NCI-H2196 (cell line): ENCODE measurements around the gene MTUS2.

Source experiments
- DNase-seq: peaks from one replicate; lab custom pipeline; 2025; ENCODE audit not compliant: unreplicated experiment; lab: John Stamatoyannopoulos, UW

MTUS2 gene

GRCh38 chr13:28820099-28821051, at the start of gene MTUS2:
Gene MTUS2 (plus strand): TSS chr13:28820339.
- DNase-seq: peak; percentile 21

GRCh38 chr13:28778308-28779215, 41.6 kb upstream of the MTUS2 start:
- DNase-seq: no peak

- no peak for DNase-seq
Observed at GRCh38 chr13:28792992-28793391, 27.1 kb upstream of the MTUS2 start.

GRCh38 chr13:28794396-28794795, 25.7 kb upstream of the MTUS2 start:
- DNase-seq: no peak

GRCh38 chr13:28796938-28797257, 23.2 kb upstream of the MTUS2 start:
- DNase-seq: no peak

- no peak for DNase-seq
Observed at GRCh38 chr13:28805193-28805819, 14.8 kb upstream of the MTUS2 start.

- DNase-seq: no peak
Observed at GRCh38 chr13:28817204-28817603, 2.9 kb upstream of the MTUS2 start.

GRCh38 chr13:28819046-28819730, 951 bp upstream of the MTUS2 start:
- no peak for DNase-seq

GRCh38 chr13:28819735-28820098, 422 bp upstream of the MTUS2 start:
- DNase-seq: peak; percentile 63

DNA sequence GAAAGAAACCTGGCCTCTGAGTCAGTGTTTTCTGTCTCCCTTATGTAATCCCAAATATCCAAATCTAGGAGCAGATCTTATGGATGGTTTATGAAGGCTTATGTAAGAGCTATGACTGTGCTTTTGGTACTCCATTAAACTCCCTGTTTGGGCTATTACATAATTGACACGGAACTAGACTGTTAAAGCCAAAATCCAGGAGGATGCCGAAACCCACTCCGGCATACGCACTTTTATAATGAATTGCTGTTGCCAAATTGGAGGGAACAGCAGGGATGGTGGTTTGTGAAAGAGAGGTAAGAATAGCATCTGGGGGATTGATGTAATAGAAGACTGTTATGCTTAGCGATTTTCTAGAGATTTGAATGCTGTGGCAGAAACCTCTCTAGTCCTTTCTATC, 2.0 kb downstream of the MTUS2 start:
- DNase-seq: no peak

- no peak for DNase-seq
Observed at GRCh38 chr13:28822801-28823200, 2.7 kb downstream of the MTUS2 start.

DNA sequence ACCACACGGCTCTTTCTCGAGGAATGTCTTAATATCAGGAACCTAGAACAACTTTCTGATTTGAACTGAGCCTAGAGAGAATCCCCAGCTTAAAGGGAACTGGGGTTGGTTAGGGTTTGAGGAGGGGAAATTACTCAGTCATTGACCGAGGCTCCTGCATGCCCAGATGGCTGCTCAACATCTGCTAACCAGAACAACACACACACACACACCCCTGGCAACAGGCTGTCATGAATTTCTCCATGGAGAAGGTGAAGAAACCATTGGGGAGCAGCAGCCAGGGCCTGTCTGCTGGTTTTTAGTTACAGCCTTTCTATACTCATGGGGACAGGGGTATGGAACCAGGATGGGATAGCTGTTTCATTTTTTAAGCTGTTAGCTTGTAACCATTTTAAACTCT, 5.2 kb downstream of the MTUS2 start:
- DNase-seq: no peak

DNA sequence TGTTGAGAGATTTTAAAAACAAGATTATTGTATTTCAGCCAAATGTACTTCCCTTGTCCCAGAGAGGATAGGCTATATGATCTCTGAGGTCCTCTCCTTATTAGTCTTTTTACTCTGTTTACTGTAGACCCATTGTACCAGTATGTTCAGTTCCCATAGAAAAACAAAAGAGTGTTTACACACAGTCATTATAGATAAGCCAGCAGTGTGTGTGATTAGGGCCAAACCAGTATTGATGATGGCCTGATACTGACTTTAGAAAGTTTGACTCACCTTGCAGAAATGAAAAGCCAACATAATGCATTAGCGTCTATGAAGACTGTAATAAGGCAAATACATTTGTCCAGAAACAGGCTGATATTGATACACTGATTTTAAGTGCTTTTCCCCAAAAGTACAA, 6.2 kb downstream of the MTUS2 start:
- no peak for DNase-seq

DNA sequence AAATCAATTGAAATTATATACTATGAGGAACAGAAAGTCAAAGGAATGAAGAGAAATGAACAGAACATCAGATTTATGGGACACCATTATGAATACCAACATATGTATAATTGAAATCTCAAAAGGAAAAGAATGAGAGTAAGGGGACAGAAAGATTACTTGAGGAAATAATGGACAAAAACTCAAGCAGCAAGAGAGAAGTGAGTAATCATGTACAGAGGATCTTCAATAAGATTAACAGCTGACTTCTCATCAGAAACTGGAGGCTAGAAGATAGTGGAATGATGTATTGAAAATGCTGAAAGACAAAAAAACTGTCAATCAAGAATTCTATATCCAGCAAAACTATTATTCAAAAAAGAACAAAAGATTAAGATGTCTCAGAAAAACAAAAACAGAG, 10.4 kb downstream of the MTUS2 start:
- no peak for DNase-seq

GRCh38 chr13:28831117-28831516, 11.0 kb downstream of the MTUS2 start:
- no peak for DNase-seq

DNA sequence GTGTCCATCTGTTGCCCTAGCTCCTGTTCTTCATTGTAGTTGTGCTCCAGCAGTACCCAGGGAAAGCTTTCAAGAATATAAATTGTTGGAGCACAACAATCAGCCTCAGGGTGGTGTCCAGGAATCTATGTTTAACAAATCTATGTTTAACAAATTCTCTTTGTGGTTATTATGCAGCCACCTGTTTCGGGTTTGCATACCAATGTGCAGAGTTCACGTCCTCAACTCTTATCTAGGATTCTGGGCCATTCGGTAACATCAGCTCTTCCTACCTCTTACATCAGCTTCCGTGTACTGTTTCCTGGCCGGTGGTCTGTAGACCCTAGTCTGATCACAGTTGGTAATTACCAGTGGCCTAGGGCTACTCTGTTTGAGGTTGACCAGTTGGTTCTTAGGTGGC, 17.0 kb downstream of the MTUS2 start:
- DNase-seq: no peak

DNA sequence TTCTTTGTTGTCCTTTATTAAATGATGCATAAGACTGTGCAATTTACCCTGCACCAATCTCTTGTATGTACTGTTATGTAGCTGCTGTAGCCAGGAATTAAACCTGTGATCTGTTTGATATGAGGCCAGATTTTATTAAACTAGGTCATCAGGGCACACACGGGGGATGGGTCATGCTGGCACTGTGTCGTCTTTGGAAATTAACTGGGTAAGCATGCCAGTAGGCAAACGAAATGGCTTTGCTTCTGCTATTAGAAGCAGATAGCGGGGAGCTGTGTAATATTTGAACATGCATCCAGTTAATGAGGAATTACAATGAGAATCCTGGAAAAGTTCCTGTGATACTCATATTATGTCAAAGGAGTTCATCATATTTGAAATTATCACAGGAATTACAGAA, 23.5 kb downstream of the MTUS2 start:
- DNase-seq: no peak

GRCh38 chr13:28849441-28849840, 29.3 kb downstream of the MTUS2 start:
- DNase-seq: no peak

DNA sequence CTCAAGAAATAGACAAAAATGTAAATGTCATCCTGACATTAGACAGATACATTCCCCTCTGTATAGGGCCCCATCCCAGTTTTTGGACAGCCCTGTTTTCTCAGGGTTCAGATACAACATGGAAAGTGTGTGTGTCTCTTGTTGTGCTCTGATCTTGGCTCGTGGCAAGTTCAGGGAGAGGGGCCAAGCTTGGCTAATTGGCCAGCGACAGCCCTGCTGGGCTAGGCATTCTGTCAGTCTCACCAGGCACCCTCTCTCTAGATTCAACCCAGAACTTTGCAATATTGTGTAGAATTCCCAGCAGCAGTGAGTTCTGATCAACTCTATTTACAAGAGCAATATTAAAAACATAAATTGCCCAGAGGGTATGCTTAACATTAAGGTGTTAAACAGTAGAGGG, 30.1 kb downstream of the MTUS2 start:
- DNase-seq: no peak

DNA sequence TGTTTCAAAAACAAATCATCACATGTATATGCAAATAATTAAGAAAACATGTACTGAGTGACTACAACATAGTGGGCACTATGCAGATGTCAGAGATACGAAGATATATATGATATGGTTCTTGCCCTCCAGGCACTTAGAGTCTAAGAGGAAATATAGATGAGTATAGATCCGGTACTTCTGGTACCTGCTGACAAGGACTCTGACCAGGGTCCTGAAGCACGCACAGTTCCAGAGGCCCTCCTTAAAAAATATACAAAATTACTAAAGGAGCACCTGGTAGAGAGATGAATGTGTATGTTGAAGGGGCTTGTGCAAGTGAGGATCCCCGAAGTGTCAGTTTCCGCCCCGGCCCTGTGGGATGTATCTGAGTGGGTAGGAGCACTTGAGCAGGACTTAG, 31.3 kb downstream of the MTUS2 start:
- no peak for DNase-seq

- DNase-seq: no peak
Observed at GRCh38 chr13:28854657-28855056, 34.5 kb downstream of the MTUS2 start.
